GM23248 (cell line): ENCODE data around the gene FPR2.

Experiments used
- EZH2 ChIP-seq: fragments of 200-600 bp; sonication (generic); IDR thresholded peaks from 2 replicates; pipeline ENCODE4 v1.6.1; 2018; ENCODE audit warnings: antibody characterized with exemption, mild to moderate bottlenecking; ENCODE audit not compliant: insufficient read depth, poor library complexity, severe bottlenecking
- EZH2phosphoT487 ChIP-seq: fragments of 200-600 bp; sonication (generic); IDR thresholded peaks from 2 replicates; pipeline ENCODE4 v1.6.1; 2018; ENCODE audit warnings: antibody characterized with exemption, moderate library complexity, mild to moderate bottlenecking, low read depth; ENCODE audit not compliant: insufficient read depth

DNA sequence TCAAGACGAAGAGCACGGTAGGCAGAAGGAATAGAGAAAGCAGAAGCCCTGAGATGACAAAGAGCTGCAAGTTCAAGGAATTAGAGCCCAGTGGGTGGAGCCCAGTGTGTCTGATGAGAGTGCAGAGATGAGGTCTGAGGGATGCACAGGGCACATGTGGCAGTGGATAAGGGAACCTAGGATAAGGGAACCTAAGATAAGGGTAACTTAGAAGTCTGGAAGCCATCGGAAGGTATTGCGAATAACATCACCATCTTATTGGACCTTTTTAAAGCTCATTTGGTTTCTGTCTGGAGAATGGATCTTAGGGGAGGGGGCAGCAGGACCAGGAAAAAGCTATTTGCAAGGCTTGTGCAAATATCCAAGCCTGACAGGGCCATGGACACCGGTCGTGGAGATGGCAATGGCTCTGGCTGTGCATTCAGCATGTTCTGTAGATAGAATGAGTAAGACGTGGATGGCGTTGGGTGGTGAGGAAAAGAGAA, 35.3 kb downstream of the FPR2 start:
- no peak for TF ChIP-seq EZH2phosphoT487
- no peak for TF ChIP-seq EZH2
